Activated B cell treated with CpG ODN at 0.5 μM for 24 hours (primary cell): ENCODE data around the gene CUX1. TPM values are rescaled to one million over a fixed set of nuclear protein-coding genes. Genes with fewer than 3 reads are reported as not detected.
A peak's percentile ranks its signal among the peaks of the same experiment; 100 is the strongest.

ENCODE experiments used
- ATAC-seq: fragments of 200-7000 bp; cut with Tn5 transposase; one replicate; pipeline ENCODE4 v1.10.0; 2021; ENCODE audit warnings: low read depth, mild to moderate bottlenecking, moderate library complexity
- CTCF ChIA-PET: fragments of 350-600 bp; sonication (Branson Sonifier 250); formaldehyde crosslinking; loops from one replicate; lab custom pipeline; 2021; ENCODE audit warnings: antibody characterized with exemption; lab: Charles Lee
- POLR2A ChIA-PET: fragments of 350-600 bp; sonication (Branson Sonifier 250); formaldehyde crosslinking; loops from one replicate; lab custom pipeline; 2021; ENCODE audit warnings: antibody characterized with exemption; lab: Charles Lee
- DNase-seq: peaks from one replicate; pipeline ENCODE4 v3.0.0; 2022
- H3K27ac Mint-ChIP-seq: one replicate; pipeline ENCODE4 v1.8.0; 2020; ENCODE audit warnings: mixed read lengths
- H3K27me3 Mint-ChIP-seq: one replicate; pipeline ENCODE4 v1.8.0; 2021; ENCODE audit warnings: mixed read lengths
- H3K36me3 Mint-ChIP-seq: one replicate; pipeline ENCODE4 v1.8.0; 2021; ENCODE audit warnings: low read depth, mixed read lengths
- H3K4me1 Mint-ChIP-seq: one replicate; pipeline ENCODE4 v1.8.0; 2021; ENCODE audit warnings: mixed read lengths
- H3K4me3 Mint-ChIP-seq: one replicate; pipeline ENCODE4 v1.8.0; 2020; ENCODE audit warnings: mild to moderate bottlenecking, mixed read lengths
- H3K9me3 Mint-ChIP-seq: one replicate; pipeline ENCODE4 v1.8.0; 2020; ENCODE audit warnings: mixed read lengths
- CTCF ChIP-seq: fragments of 200-600 bp; IDR thresholded peaks from one replicate; pipeline ENCODE4 v1.8.0; 2022; ENCODE audit warnings: antibody characterized with exemption, mild to moderate bottlenecking
- intact Hi-C: fragments of 100-400 bp; cut with micrococcal nuclease; formaldehyde crosslinking; loops from one replicate; pipeline ENCODE4 v1.15.1; 2024
- total RNA-seq: library from RNA; stranded (reverse); gene quantifications from 2 replicates; pipeline ENCODE4 v1.2.3, GENCODE V29; 2022

CUX1 gene
- total RNA-seq, 1 donor from 2014 or later: 61.7 TPM

GRCh38 chr7:101936611-101937231 lies 119.3 kb downstream of the CUX1 start:
- intact Hi-C loops: no loop called here

GRCh38 chr7:101937717-101938514 lies 120.5 kb downstream of the CUX1 start:
- ATAC-seq: no peak
- no peaks in the 10 kb centered on the region for H3K36me3 Mint-ChIP-seq
- CTCF ChIA-PET: no interaction called here
- H3K9me3 Mint-ChIP-seq: no peaks in the 10 kb centered on the region
- POLR2A ChIA-PET: interaction anchor here (0.7 kb wide), 1 partner anchor 10 kb away, joined by 3 read pairs; no protein-coding TSS in a partner anchor
- intact Hi-C loops: no loop called here
- no peak for TF ChIP-seq CTCF
- no peak for DNase-seq
- peaks cover 62% of the 10 kb centered on the region for H3K4me1 Mint-ChIP-seq
- no peak overlapping the region for H3K27ac Mint-ChIP-seq
- H3K27me3 Mint-ChIP-seq: no peaks in the 10 kb centered on the region
- no peak overlapping the region for H3K4me3 Mint-ChIP-seq

More at GRCh38 chr7:101936611-101937231, 119.3 kb downstream of the CUX1 start:
- DNase-seq (no peak), ATAC-seq (no peak)
- Mint-ChIP-seq H3K4me1 (peaks cover 66% of the 10 kb centered on the region), H3K4me3 (no peak overlapping the region), H3K9me3 (no peaks in the 10 kb centered on the region), H3K27ac (no peak overlapping the region), H3K36me3 (no peaks in the 10 kb centered on the region), H3K27me3 (no peaks in the 10 kb centered on the region)
- ChIA-PET CTCF (no interaction called here), POLR2A (interaction anchor here (0.7 kb wide), 2 partner anchors 16 to 502 kb away, joined by 5 to 8 read pairs; no protein-coding TSS in a partner anchor)
- no peak for TF ChIP-seq CTCF

GRCh38 chr7:101939136-101939695 lies 121.8 kb downstream of the CUX1 start:
- H3K27ac Mint-ChIP-seq: no peak overlapping the region
- H3K36me3 Mint-ChIP-seq: no peaks in the 10 kb centered on the region
- peaks cover 49% of the 10 kb centered on the region for H3K4me1 Mint-ChIP-seq
- POLR2A ChIA-PET: interaction anchor here (0.6 kb wide), 1 partner anchor 722 kb away, joined by 4 read pairs; no protein-coding TSS in a partner anchor
- TF ChIP-seq CTCF: no peak
- no peaks in the 10 kb centered on the region for H3K9me3 Mint-ChIP-seq
- no peak overlapping the region for H3K4me3 Mint-ChIP-seq
- ATAC-seq (peak; percentile 73), DNase-seq (no peak)
- intact Hi-C loops: no loop called here
- CTCF ChIA-PET: no interaction called here
- no peaks in the 10 kb centered on the region for H3K27me3 Mint-ChIP-seq

GRCh38 chr7:101940151-101940550 lies 122.7 kb downstream of the CUX1 start:
- H3K4me3 Mint-ChIP-seq: no peak overlapping the region
- TF ChIP-seq CTCF: no peak
- CTCF ChIA-PET: interaction anchor here (0.7 kb wide), 1 partner anchor 287 kb away, joined by 3 read pairs; no protein-coding TSS in a partner anchor
- intact Hi-C loops: no loop called here
- ATAC-seq: no peak
- H3K27me3 Mint-ChIP-seq: no peaks in the 10 kb centered on the region
- H3K4me1 Mint-ChIP-seq: peaks cover 41% of the 10 kb centered on the region
- DNase-seq: no peak
- H3K9me3 Mint-ChIP-seq: no peaks in the 10 kb centered on the region
- POLR2A ChIA-PET: interaction anchor here (0.7 kb wide), 1 partner anchor 42 kb away, joined by 3 read pairs; no protein-coding TSS in a partner anchor
- no peaks in the 10 kb centered on the region for H3K36me3 Mint-ChIP-seq
- no peak overlapping the region for H3K27ac Mint-ChIP-seq

- DNase-seq (no peak), ATAC-seq (no peak)
- Mint-ChIP-seq H3K4me3 (no peak overlapping the region), H3K4me1 (peaks cover 34% of the 10 kb centered on the region), H3K9me3 (no peaks in the 10 kb centered on the region), H3K27me3 (no peaks in the 10 kb centered on the region), H3K27ac (no peak overlapping the region), H3K36me3 (no peaks in the 10 kb centered on the region)
- intact Hi-C loops: no loop called here
- ChIA-PET POLR2A (interaction anchor here (0.6 kb wide), 1 partner anchor 493 kb away, joined by 9 read pairs; the partner anchor contains the start of gene ORAI2), CTCF (no interaction called here)
- TF ChIP-seq CTCF: no peak
Observed at GRCh38 chr7:101940830-101941229, 123.4 kb downstream of the CUX1 start.
